ENCODE measurements around the gene PRPF39.
"Not testable (repeated sequence)": the region's sequence is repeated elsewhere in the genome, so short reads cannot be mapped to it uniquely, and the experiment has no call there.

The PRPF39 gene

DNA sequence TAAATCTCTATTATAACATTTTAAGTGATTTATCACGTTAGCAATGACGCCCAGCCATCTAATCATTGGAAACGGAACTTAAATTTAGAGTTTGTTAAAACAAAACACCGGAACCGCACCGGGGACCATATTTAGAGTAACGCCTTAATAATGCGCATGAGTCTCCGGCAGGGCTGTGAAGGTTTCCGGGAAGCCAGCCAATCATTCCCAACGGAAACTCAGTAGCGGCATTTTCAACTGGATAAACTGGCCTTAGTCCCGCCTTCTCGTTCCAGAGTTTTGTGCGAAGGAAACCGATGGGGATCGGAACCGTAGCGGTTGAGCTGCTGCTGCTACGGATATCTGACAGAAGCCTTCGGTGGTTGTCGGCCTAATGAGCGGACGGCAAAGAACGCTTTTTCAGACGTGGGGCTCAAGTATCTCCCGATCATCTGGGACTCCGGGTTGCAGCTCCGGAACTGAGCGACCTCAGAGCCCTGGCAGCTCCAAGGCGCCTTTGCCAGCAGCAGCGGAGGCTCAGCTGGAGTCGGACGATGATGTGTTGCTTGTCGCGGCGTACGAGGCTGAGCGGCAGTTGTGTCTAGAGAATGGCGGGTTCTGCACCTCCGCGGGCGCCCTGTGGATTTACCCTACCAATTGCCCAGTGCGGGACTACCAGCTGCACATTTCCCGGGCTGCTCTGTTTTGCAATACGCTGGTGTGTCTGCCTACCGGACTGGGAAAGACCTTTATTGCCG lies 51.9 kb downstream of the PRPF39 start, which contains the start of gene FANCM:
Gene FANCM, plus strand, starts transcription at position 272 of the 737 bp plus-strand sequence. Its CDS starts 102 bp downstream, at position 374.
- peak; percentile 58 to 75 for DNase-seq (ENCODE audit: low read depth in 1 of 2, low spot score in 1 of 2)

DNA sequence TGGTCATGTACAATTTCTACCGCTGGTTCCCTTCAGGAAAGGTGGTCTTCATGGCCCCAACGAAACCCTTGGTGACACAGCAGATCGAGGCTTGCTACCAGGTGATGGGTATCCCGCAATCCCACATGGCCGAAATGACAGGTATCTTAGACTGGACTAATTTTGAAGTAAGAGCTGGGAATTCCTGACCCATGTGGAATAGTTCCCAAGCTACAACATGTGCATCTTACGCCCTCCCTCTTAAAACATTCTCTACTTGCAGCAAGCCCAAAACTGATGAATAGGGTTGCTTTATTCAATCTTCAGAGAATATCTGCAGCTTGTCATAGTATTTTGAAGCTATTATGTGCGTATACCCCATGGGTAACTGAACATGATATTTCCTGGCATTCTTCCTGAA lies 52.5 kb downstream of the PRPF39 start:
- DNase-seq (ENCODE audit: low read depth in 1 of 2, low spot score in 1 of 2) = no peak

- no peak for DNase-seq (ENCODE audit: low read depth in 1 of 2, low spot score in 1 of 2)
Measured at GRCh38 chr14:45140661-45141187, 56.8 kb downstream of the PRPF39 start.

GRCh38 chr14:45142083-45142482 lies 58.2 kb downstream of the PRPF39 start:
- DNase-seq (ENCODE audit: low read depth in 1 of 2, low spot score in 1 of 2) = not testable (repeated sequence)

GRCh38 chr14:45144658-45145057 lies 60.7 kb downstream of the PRPF39 start:
- DNase-seq (ENCODE audit: low read depth in 1 of 2, low spot score in 1 of 2) = no peak

GRCh38 chr14:45145214-45145613 lies 61.3 kb downstream of the PRPF39 start:
- DNase-seq (ENCODE audit: low read depth in 1 of 2, low spot score in 1 of 2) = no peak

DNA sequence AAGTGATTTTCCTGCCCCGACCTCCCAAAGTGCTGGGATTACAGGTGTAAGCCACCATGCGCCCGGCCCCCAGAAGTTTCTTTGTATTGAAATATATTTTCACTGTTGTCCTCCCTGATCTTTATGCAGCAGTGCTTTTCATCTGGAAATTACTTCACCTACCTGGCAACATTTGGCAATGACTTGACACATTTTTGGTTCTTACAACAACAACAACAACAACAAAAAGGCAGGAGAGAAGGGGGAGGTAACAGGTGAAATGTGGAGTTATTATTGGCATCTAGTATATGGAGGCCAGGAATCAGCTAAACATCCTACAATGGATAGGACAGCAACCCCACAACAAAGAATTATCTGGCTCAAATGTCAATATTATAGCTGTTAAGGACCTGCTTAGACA lies 65.7 kb downstream of the PRPF39 start:
- no peak for DNase-seq (ENCODE audit: low read depth in 1 of 2, low spot score in 1 of 2)

DNA sequence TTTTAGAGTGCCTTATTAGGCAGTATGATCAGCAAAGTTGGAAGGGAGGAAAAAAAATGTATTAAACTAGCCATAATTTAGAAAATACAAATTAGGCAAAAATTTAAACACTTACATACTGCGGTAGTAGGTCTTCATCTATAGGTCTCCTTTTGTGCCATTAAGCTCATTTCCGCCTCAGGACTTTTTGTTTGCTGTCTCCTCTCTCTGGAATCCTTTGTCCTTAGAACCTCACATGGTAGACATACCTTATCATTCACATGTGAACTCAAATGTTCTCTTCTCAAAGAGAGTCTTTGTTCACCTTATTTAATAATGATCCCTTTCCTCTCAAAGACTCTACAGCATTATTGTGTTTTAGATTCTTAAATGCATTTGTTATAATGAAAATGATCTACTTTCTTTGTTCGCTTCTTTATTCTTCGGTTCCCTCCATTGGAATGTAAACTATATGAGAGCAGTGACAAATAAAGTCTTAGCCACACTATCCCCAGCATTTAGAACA lies 66.5 kb downstream of the PRPF39 start:
- DNase-seq (ENCODE audit: low read depth in 1 of 2, low spot score in 1 of 2) = no peak

GRCh38 chr14:45156067-45156466 lies 72.2 kb downstream of the PRPF39 start:
- no peak for DNase-seq (ENCODE audit: low read depth in 1 of 2, low spot score in 1 of 2)

All from activated T-helper 1 cell treated with anti-CD3 and anti-CD28 coated beads, Interleukin-2, amount 50 U/mL, for 16 hours (primary cell).